ENCODE results near the gene ABCA13.

ABCA13 gene

DNA sequence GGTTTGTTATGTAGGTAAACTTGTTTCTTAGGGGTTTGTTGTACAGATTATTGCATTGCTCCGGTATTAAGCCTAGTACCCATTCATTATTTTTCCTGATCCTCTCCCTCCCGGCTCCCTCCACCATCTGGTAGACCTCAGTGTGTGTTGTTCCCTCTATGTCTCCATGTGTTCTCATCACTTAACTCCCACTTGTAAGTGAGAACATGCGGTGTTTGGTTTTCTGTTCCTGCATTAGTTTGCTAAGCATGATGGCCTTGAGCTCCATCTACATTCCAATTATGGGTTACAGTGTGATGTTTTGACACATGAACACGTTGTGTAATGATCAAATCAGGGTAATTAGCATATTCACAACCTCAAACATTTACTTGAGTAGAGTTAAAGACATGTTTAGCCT, 237.5 kb downstream of the ABCA13 start (continued):
- no peak for TF ChIP-seq ZNF626 (tag by site-specific recombination; IDR thresholded peaks at IDR 0.05)
- no peak for TF ChIP-seq ZNF701 (tag by site-specific recombination; IDR thresholded peaks at IDR 0.05)
- TF ChIP-seq, protein P1, sequence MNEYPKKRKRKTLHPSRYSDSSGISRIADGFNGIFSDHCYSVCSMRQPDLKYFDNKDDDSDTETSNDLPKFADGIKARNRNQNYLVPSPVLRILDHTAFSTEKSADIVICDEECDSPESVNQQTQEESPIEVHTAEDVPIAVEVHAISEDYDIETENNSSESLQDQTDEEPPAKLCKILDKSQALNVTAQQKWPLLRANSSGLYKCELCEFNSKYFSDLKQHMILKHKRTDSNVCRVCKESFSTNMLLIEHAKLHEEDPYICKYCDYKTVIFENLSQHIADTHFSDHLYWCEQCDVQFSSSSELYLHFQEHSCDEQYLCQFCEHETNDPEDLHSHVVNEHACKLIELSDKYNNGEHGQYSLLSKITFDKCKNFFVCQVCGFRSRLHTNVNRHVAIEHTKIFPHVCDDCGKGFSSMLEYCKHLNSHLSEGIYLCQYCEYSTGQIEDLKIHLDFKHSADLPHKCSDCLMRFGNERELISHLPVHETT (tag by site-specific recombination; IDR thresholded peaks at IDR 0.05) = no peak
- TF ChIP-seq HOXA7 (CRISPR knock-in tag; IDR thresholded peaks at IDR 0.05; ENCODE audit: borderline replicate concordance) = no peak

DNA sequence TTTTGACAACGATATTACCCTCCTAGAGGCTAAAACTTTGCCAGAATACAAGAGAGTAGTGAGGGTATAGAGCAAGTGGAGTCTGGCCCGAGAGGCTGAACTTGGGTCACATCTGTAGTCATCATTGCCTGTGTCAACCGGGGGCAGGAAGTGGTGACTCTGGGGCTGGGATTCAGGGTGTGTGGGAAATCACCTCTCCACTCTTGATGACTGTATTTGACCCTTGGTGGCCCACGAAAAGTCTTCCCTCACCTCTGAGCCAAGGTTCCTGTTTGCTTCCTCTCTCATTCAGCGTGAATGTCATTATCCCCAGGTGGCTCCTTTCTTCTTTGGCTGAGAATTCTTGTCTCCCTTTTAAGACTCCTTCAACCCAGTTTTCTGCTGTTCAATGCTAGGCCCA, 240.4 kb downstream of the ABCA13 start:
- TF ChIP-seq ZNF610 (tag by site-specific recombination; IDR thresholded peaks at IDR 0.05; ENCODE audit: borderline replicate concordance) (no peak), ZNF248 (tag by site-specific recombination; IDR thresholded peaks at IDR 0.05) (no peak), IKZF3 (tag by site-specific recombination; IDR thresholded peaks at IDR 0.05) (no peak), ZNF600 (tag by site-specific recombination; IDR thresholded peaks at IDR 0.05) (no peak), ZSCAN16 (tag by site-specific recombination; IDR thresholded peaks at IDR 0.05) (no peak), ZNF792 (tag by site-specific recombination; IDR thresholded peaks at IDR 0.05) (no peak), ZNF544 (tag by site-specific recombination; IDR thresholded peaks at IDR 0.05) (no peak), ZNF121 (tag by site-specific recombination; IDR thresholded peaks at IDR 0.05) (no peak), ZNF239 (tag by site-specific recombination; IDR thresholded peaks at IDR 0.05) (no peak), ZNF112 (tag by site-specific recombination; IDR thresholded peaks at IDR 0.05) (no peak), ZNF654 (tag by site-specific recombination; IDR thresholded peaks at IDR 0.05; ENCODE audit: low read depth) (no peak), ZNF571 (tag by site-specific recombination; IDR thresholded peaks at IDR 0.05) (no peak), ZNF549 (tag by site-specific recombination; IDR thresholded peaks at IDR 0.05) (no peak), ZNF214 (tag by site-specific recombination; IDR thresholded peaks at IDR 0.05; ENCODE audit: borderline replicate concordance) (no peak), ZNF521 (tag by site-specific recombination; IDR thresholded peaks at IDR 0.05) (no peak), ZNF548 (tag by site-specific recombination; IDR thresholded peaks at IDR 0.05) (no peak), ZNF785 (tag by site-specific recombination; IDR thresholded peaks at IDR 0.05) (no peak)
- TF ChIP-seq, protein P2, sequence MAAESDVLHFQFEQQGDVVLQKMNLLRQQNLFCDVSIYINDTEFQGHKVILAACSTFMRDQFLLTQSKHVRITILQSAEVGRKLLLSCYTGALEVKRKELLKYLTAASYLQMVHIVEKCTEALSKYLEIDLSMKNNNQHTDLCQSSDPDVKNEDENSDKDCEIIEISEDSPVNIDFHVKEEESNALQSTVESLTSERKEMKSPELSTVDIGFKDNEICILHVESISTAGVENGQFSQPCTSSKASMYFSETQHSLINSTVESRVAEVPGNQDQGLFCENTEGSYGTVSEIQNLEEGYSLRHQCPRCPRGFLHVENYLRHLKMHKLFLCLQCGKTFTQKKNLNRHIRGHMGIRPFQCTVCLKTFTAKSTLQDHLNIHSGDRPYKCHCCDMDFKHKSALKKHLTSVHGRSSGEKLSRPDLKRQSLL (tag by site-specific recombination; IDR thresholded peaks at IDR 0.05) = no peak
- TF ChIP-seq, protein P3, sequence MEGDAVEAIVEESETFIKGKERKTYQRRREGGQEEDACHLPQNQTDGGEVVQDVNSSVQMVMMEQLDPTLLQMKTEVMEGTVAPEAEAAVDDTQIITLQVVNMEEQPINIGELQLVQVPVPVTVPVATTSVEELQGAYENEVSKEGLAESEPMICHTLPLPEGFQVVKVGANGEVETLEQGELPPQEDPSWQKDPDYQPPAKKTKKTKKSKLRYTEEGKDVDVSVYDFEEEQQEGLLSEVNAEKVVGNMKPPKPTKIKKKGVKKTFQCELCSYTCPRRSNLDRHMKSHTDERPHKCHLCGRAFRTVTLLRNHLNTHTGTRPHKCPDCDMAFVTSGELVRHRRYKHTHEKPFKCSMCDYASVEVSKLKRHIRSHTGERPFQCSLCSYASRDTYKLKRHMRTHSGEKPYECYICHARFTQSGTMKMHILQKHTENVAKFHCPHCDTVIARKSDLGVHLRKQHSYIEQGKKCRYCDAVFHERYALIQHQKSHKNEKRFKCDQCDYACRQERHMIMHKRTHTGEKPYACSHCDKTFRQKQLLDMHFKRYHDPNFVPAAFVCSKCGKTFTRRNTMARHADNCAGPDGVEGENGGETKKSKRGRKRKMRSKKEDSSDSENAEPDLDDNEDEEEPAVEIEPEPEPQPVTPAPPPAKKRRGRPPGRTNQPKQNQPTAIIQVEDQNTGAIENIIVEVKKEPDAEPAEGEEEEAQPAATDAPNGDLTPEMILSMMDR (tag by site-specific recombination; IDR thresholded peaks at IDR 0.05) = no peak
- Histone ChIP-seq H3K36me3 (ENCODE audit: control insufficient read depth in 2 of 2, insufficient read depth in 1 of 2, low read length in 2 of 2) (no peaks in the 10 kb centered on the region), H3K27ac (ENCODE audit: extremely low read depth, low read depth, low read length) (no peak overlapping the region), H3K4me3 (ENCODE audit: low read depth, low read length) (no peak overlapping the region), H3K9me3 (ENCODE audit: control insufficient read depth, insufficient read depth, low read depth, low read length) (no peaks in the 10 kb centered on the region), H3K4me1 (ENCODE audit: control insufficient read depth, insufficient read depth, low read length) (no peaks in the 10 kb centered on the region)
- ChIA-PET POLR2A (no interaction called here), CTCF (interaction anchor here (1.0 kb wide), 1 partner anchor 16 kb away, joined by 3 read pairs; no protein-coding TSS in a partner anchor)
